GM12864 (cell line): ENCODE measurements around the gene SYNM.

Experiments
- DNase-seq: peaks from one replicate; pipeline ENCODE4 v3.0.0-alpha.2; 2011; ENCODE audit warnings: low read depth
- H3K4me3 ChIP-seq: 2 replicates; pipeline ENCODE4 v1.5.1; 2011; ENCODE audit warnings: mild to moderate bottlenecking, low read depth, low read length, control low read depth
- TF ChIP-seq, protein P1 (sequence below): IDR thresholded peaks from 2 replicates; pipeline ENCODE4 v1.5.1; 2011; ENCODE audit warnings: low read depth, mild to moderate bottlenecking, moderate library complexity, low read length, control low read depth, inconsistent platforms; ENCODE audit errors: missing control alignments

SYNM gene

DNA sequence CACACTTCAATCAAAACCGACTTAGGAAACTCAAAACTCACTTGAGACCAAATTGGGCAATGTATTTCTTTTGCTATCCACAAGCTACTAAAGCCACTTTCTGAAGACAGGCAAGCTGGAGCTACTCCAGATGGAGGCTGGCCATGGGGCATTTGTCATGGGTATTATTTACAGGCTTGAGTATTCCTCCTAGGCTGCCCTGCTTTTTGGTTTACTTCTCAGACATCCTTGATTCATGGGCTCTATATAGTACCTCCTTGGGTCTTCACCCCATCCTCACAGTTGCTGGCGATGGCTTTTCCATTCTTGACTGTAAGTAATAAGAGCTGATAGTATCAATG is 18.6 kb upstream of the SYNM start:
- H3K4me3 ChIP-seq: no peak overlapping the region
- TF ChIP-seq, protein P1, sequence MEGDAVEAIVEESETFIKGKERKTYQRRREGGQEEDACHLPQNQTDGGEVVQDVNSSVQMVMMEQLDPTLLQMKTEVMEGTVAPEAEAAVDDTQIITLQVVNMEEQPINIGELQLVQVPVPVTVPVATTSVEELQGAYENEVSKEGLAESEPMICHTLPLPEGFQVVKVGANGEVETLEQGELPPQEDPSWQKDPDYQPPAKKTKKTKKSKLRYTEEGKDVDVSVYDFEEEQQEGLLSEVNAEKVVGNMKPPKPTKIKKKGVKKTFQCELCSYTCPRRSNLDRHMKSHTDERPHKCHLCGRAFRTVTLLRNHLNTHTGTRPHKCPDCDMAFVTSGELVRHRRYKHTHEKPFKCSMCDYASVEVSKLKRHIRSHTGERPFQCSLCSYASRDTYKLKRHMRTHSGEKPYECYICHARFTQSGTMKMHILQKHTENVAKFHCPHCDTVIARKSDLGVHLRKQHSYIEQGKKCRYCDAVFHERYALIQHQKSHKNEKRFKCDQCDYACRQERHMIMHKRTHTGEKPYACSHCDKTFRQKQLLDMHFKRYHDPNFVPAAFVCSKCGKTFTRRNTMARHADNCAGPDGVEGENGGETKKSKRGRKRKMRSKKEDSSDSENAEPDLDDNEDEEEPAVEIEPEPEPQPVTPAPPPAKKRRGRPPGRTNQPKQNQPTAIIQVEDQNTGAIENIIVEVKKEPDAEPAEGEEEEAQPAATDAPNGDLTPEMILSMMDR: no peak
- DNase-seq: no peak

DNA sequence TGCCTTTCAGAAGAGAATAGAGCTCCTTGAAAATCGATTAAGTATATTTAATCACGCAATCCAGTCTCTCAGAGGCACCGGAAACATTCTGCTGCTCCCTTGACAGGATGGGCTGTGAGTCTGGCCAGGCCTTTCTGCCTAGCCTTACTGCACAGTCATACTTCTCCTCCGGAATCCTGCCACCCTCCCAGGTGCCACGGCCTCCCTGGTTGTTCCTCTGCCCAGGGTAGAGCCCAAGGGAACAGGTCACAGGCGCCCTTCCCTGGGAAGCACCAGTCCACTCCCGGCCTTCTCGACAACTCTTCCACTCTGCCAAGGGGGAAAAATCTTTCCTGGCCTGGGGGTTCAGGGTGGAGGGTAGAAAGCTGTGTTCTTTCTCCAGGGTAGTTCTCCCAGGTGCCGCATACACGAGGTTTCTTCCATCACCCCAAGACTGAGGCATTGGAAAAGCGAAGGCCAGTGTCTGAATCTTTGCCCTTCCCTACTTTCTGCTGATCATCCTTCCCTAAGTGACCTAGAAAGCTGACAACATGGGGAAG is 17.4 kb upstream of the SYNM start:
- no peak for DNase-seq
- no peak overlapping the region for H3K4me3 ChIP-seq
- TF ChIP-seq, protein P1: no peak

DNA sequence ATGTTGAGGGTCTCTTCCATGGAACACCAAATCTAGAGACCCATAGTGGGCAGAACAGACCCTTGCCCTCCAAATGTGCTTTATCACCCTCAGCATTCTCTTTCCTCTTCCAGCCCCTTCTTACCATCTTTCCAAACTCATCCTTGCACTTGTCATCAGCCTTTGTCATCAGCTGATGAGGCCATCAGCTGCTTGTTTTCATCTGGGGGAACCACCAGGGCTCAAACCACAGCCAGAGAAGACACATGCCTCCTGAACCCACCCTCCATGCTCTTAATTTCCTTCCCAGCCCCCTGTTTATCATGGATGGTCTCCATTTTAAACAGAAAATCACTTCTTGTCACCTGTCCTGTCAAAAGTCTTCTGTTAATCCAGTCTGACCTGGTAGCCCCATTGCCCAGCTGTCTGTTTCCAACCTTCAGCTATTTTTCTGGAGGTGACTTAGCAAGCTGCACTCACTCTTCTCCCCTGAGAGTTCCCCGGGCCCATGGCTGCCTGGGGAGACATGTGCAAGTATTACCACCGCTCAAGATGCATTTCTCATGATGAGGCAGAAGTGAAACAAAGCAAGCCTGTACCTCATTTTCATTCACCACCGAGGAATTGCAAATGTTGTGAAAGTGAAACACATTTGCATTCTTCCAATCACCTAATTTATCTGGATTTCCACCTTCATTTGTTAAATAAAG is 14.7 kb upstream of the SYNM start:
- H3K4me3 ChIP-seq: no peak overlapping the region
- TF ChIP-seq, protein P1: no peak
- peak; percentile 81 for DNase-seq

DNA sequence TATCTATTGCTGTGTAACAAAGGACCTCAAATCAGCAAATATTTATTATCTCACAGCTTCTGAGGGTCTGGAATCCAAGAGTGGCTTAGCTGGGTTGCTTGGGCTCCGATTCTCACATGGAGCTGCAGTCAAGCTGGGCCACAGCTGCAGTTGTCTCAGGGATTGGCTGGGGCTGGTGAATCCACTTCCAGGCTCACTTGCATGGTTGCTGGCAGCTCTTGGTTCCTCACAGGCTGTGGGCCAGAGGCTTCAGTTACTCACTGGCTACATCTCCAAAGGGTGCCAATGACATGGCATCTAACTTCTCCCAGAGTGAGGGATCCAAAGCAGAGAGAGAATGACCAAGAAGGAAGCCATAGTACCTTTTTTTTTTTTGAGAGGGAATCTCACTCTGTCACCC is 13.9 kb upstream of the SYNM start:
- H3K4me3 ChIP-seq: no peak overlapping the region
- DNase-seq: no peak
- TF ChIP-seq, protein P1: no peak

DNA sequence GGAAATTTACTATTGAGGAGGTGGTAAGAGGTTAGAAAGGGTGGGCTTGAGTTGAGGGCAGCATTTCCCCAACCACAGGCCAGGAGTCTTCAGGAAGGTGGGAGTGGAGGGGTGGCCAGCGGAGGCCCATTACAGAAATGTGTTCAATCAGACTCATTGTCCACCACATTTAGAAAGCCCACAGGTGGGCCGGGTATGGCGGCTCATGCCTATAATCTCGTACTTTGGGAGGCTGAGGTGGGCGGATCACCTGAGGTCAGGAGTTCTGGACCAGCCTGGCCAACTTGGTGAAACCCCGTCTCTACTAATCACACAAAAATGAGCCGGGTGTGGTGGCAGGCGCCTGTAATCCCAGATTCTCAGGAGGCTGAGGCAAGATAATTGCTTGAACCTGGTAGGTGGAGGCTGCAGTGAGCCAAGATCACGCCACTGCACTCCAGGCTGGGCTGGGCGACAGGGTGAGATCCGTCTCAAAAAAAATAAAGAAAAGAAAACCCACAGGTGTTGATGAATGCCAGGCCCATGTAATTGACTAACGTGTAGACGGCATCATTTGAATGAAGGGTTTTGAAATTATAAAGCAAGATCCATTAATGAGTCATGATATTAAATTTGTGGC is 12.2 kb upstream of the SYNM start:
- H3K4me3 ChIP-seq: no peak overlapping the region
- DNase-seq: no peak
- TF ChIP-seq, protein P1: no peak

DNA sequence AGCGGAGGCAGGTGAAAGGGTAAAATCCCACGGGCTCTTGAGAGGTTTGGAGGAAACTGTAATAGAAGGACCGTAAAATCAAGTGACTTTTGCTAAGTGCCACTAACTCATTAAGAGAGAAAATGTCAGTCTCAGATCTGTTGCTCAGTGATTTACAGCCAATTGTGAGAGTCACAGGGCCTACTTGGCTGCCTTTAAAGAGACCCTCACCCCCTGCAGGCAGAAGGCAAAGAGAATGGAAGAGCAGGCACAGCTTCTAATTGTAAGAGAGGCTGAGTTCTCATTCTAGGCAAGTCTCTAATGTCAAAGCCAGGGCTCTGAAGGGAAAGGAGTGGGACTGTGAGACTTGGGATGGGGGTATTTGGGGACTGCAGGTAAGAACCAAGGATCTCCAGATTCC is 9.3 kb upstream of the SYNM start:
- TF ChIP-seq, protein P1: no peak
- DNase-seq: no peak
- no peak overlapping the region for H3K4me3 ChIP-seq
